ENCODE data around the gene NUDT14.

NUDT14 gene

GRCh38 chr14:105166571-105167302 is 14.4 kb downstream of the NUDT14 start:
- no peak overlapping the region for H2BK5ac ChIP-seq (ENCODE audit: low read length)
- no peaks in the 10 kb centered on the region for H3K79me1 ChIP-seq (ENCODE audit: low read length)
- no peak overlapping the region for H2BK120ac ChIP-seq (ENCODE audit: low read depth, low read length)
- H3K4me3 ChIP-seq (ENCODE audit: low read length): no peak overlapping the region
- H3K9ac ChIP-seq (ENCODE audit: low read length): no peak overlapping the region
- no peak overlapping the region for H3K18ac ChIP-seq (ENCODE audit: low read length)
- no peaks in the 10 kb centered on the region for H3K36me3 ChIP-seq (ENCODE audit: control insufficient read depth, insufficient read depth, low read length)
- H2BK15ac ChIP-seq (replicated peaks; ENCODE audit: low read depth): no peak overlapping the region
- H4K8ac ChIP-seq (ENCODE audit: low read depth, low read length): no peak overlapping the region
- DNase-seq: no peak
- no peaks in the 10 kb centered on the region for H3K4me1 ChIP-seq (ENCODE audit: control insufficient read depth, low read depth, low read length)
- no CpG with 5 or more reads among the region's 22 CpGs for WGBS (ENCODE audit: extremely low coverage, insufficient coverage, low lambda C conversion rate)
- no peak overlapping the region for H3K4me2 ChIP-seq (ENCODE audit: low read length)
- no peak overlapping the region for H2AK5ac ChIP-seq (ENCODE audit: low read length)
- H3K56ac ChIP-seq (ENCODE audit: low read length): no peak overlapping the region
- no peaks in the 10 kb centered on the region for H3K79me2 ChIP-seq (ENCODE audit: control insufficient read depth, insufficient read depth, low read length)
- no peak overlapping the region for H3K4ac ChIP-seq (ENCODE audit: low read depth, low read length)
- no peak overlapping the region for H3K27ac ChIP-seq (ENCODE audit: low read depth, low read length)
- no peak overlapping the region for H4K5ac ChIP-seq (ENCODE audit: low read length)
- H3K27me3 ChIP-seq (ENCODE audit: insufficient read depth, low read length, poor library complexity): no peaks in the 10 kb centered on the region
- no peak overlapping the region for H3K23ac ChIP-seq (ENCODE audit: low read length)

- H3K27me3 ChIP-seq (ENCODE audit: insufficient read depth, low read length, poor library complexity): no peaks in the 10 kb centered on the region
- H3K4ac ChIP-seq (ENCODE audit: low read depth, low read length): no peak overlapping the region
- H2BK5ac ChIP-seq (ENCODE audit: low read length): no peak overlapping the region
- no peak overlapping the region for H3K9ac ChIP-seq (ENCODE audit: low read length)
- no peak overlapping the region for H3K4me3 ChIP-seq (ENCODE audit: low read length)
- DNase-seq: no peak
- no peaks in the 10 kb centered on the region for H3K79me2 ChIP-seq (ENCODE audit: control insufficient read depth, insufficient read depth, low read length)
- WGBS (ENCODE audit: extremely low coverage, insufficient coverage, low lambda C conversion rate): no CpG with 5 or more reads among the region's 32 CpGs
- no peak overlapping the region for H3K27ac ChIP-seq (ENCODE audit: low read depth, low read length)
- H3K23ac ChIP-seq (ENCODE audit: low read length): no peak overlapping the region
- no peak overlapping the region for H2BK120ac ChIP-seq (ENCODE audit: low read depth, low read length)
- no peak overlapping the region for H3K18ac ChIP-seq (ENCODE audit: low read length)
- no peaks in the 10 kb centered on the region for H3K36me3 ChIP-seq (ENCODE audit: control insufficient read depth, insufficient read depth, low read length)
- no peak overlapping the region for H3K4me2 ChIP-seq (ENCODE audit: low read length)
- H4K5ac ChIP-seq (ENCODE audit: low read length): no peak overlapping the region
- no peak overlapping the region for H4K8ac ChIP-seq (ENCODE audit: low read depth, low read length)
- no peak overlapping the region for H2AK5ac ChIP-seq (ENCODE audit: low read length)
- H3K79me1 ChIP-seq (ENCODE audit: low read length): no peaks in the 10 kb centered on the region
- H3K4me1 ChIP-seq (ENCODE audit: control insufficient read depth, low read depth, low read length): no peaks in the 10 kb centered on the region
- H3K56ac ChIP-seq (ENCODE audit: low read length): no peak overlapping the region
- no peak overlapping the region for H2BK15ac ChIP-seq (replicated peaks; ENCODE audit: low read depth)
Measured at GRCh38 chr14:105165761-105166485, 15.2 kb downstream of the NUDT14 start.

GRCh38 chr14:105165134-105165704 is 15.9 kb downstream of the NUDT14 start:
- H3K9ac ChIP-seq (ENCODE audit: low read length): no peak overlapping the region
- no peak overlapping the region for H2BK120ac ChIP-seq (ENCODE audit: low read depth, low read length)
- no peaks in the 10 kb centered on the region for H3K27me3 ChIP-seq (ENCODE audit: insufficient read depth, low read length, poor library complexity)

GRCh38 chr14:105163040-105163742 is 17.9 kb downstream of the NUDT14 start:
- Histone ChIP-seq H3K27ac (ENCODE audit: low read depth, low read length) (no peak overlapping the region), H3K4ac (ENCODE audit: low read depth, low read length) (no peak overlapping the region), H4K5ac (ENCODE audit: low read length) (no peak overlapping the region), H3K79me2 (ENCODE audit: control insufficient read depth, insufficient read depth, low read length) (no peaks in the 10 kb centered on the region), H3K23ac (ENCODE audit: low read length) (no peak overlapping the region), H2AK5ac (ENCODE audit: low read length) (no peak overlapping the region), H2BK120ac (ENCODE audit: low read depth, low read length) (no peak overlapping the region), H2BK15ac (replicated peaks; ENCODE audit: low read depth) (no peak overlapping the region), H4K8ac (ENCODE audit: low read depth, low read length) (no peak overlapping the region), H3K18ac (ENCODE audit: low read length) (no peak overlapping the region), H3K36me3 (ENCODE audit: control insufficient read depth, insufficient read depth, low read length) (no peaks in the 10 kb centered on the region), H3K4me2 (ENCODE audit: low read length) (no peak overlapping the region), H3K4me1 (ENCODE audit: control insufficient read depth, low read depth, low read length) (no peaks in the 10 kb centered on the region), H3K79me1 (ENCODE audit: low read length) (no peaks in the 10 kb centered on the region), H3K4me3 (ENCODE audit: low read length) (no peak overlapping the region), H2BK5ac (ENCODE audit: low read length) (no peak overlapping the region), H3K27me3 (ENCODE audit: insufficient read depth, low read length, poor library complexity) (no peaks in the 10 kb centered on the region), H3K56ac (ENCODE audit: low read length) (no peak overlapping the region), H3K9ac (ENCODE audit: low read length) (no peak overlapping the region)
- DNase-seq: peak; percentile 14
- no CpG with 5 or more reads among the region's 18 CpGs for WGBS (ENCODE audit: extremely low coverage, insufficient coverage, low lambda C conversion rate)

More at GRCh38 chr14:105165134-105165704, 15.9 kb downstream of the NUDT14 start:
- Histone ChIP-seq H2AK5ac (ENCODE audit: low read length) (no peak overlapping the region), H3K79me2 (ENCODE audit: control insufficient read depth, insufficient read depth, low read length) (no peaks in the 10 kb centered on the region), H4K8ac (ENCODE audit: low read depth, low read length) (no peak overlapping the region), H3K4ac (ENCODE audit: low read depth, low read length) (no peak overlapping the region), H3K36me3 (ENCODE audit: control insufficient read depth, insufficient read depth, low read length) (no peaks in the 10 kb centered on the region), H3K79me1 (ENCODE audit: low read length) (no peaks in the 10 kb centered on the region), H4K5ac (ENCODE audit: low read length) (no peak overlapping the region), H2BK5ac (ENCODE audit: low read length) (no peak overlapping the region), H3K4me3 (ENCODE audit: low read length) (no peak overlapping the region), H3K23ac (ENCODE audit: low read length) (no peak overlapping the region), H3K4me2 (ENCODE audit: low read length) (no peak overlapping the region), H2BK15ac (replicated peaks; ENCODE audit: low read depth) (no peak overlapping the region), H3K56ac (ENCODE audit: low read length) (no peak overlapping the region), H3K18ac (ENCODE audit: low read length) (no peak overlapping the region), H3K27ac (ENCODE audit: low read depth, low read length) (no peak overlapping the region), H3K4me1 (ENCODE audit: control insufficient read depth, low read depth, low read length) (no peaks in the 10 kb centered on the region)
- DNase-seq: no peak
- no CpG with 5 or more reads among the region's 10 CpGs for WGBS (ENCODE audit: extremely low coverage, insufficient coverage, low lambda C conversion rate)

- Histone ChIP-seq H4K5ac (ENCODE audit: low read length) (no peak overlapping the region), H3K18ac (ENCODE audit: low read length) (no peak overlapping the region), H3K36me3 (ENCODE audit: control insufficient read depth, insufficient read depth, low read length) (no peaks in the 10 kb centered on the region), H3K79me1 (ENCODE audit: low read length) (no peaks in the 10 kb centered on the region), H3K4ac (ENCODE audit: low read depth, low read length) (no peak overlapping the region), H3K23ac (ENCODE audit: low read length) (no peak overlapping the region), H2AK5ac (ENCODE audit: low read length) (no peak overlapping the region), H4K8ac (ENCODE audit: low read depth, low read length) (no peak overlapping the region), H2BK120ac (ENCODE audit: low read depth, low read length) (no peak overlapping the region), H2BK5ac (ENCODE audit: low read length) (no peak overlapping the region), H3K9ac (ENCODE audit: low read length) (no peak overlapping the region), H3K4me1 (ENCODE audit: control insufficient read depth, low read depth, low read length) (no peaks in the 10 kb centered on the region), H3K4me3 (ENCODE audit: low read length) (no peak overlapping the region), H3K27me3 (ENCODE audit: insufficient read depth, low read length, poor library complexity) (no peaks in the 10 kb centered on the region), H2BK15ac (replicated peaks; ENCODE audit: low read depth) (no peak overlapping the region), H3K79me2 (ENCODE audit: control insufficient read depth, insufficient read depth, low read length) (no peaks in the 10 kb centered on the region), H3K4me2 (ENCODE audit: low read length) (no peak overlapping the region), H3K56ac (ENCODE audit: low read length) (no peak overlapping the region), H3K27ac (ENCODE audit: low read depth, low read length) (no peak overlapping the region)
- no CpG with 5 or more reads among the region's 2 CpGs for WGBS (ENCODE audit: extremely low coverage, insufficient coverage, low lambda C conversion rate)
- DNase-seq: no peak
Measured at GRCh38 chr14:105162669-105162979, 18.5 kb downstream of the NUDT14 start.
